Measurements from ENCODE around the gene CNDP2. TPM values are rescaled to one million over a fixed set of nuclear protein-coding genes. Genes with fewer than 3 reads are reported as not detected.
"Not testable (repeated sequence)": the region's sequence is repeated elsewhere in the genome, so short reads cannot be mapped to it uniquely, and the experiment has no call there.

Gene CNDP2
- total RNA-seq, 1 donor from 2014 or later: 182 TPM

GRCh38 chr18:74522635-74523548, 26.7 kb downstream of the CNDP2 start:
- H3K9me3 Mint-ChIP-seq (ENCODE audit: low read depth): peaks cover 8% of the 10 kb centered on the region
- DNase-seq (ENCODE audit: low spot score, unreplicated experiment): no peak
- no peak for TF ChIP-seq CTCF (IDR thresholded peaks at IDR 0.05; ENCODE audit: unreplicated experiment)
- H3K27me3 Mint-ChIP-seq: no peaks in the 10 kb centered on the region
- peaks cover 45% of the 10 kb centered on the region for H3K36me3 Mint-ChIP-seq (ENCODE audit: insufficient read depth)
- H3K4me1 Mint-ChIP-seq (ENCODE audit: low read depth): peaks cover 13% of the 10 kb centered on the region
- H3K27ac Mint-ChIP-seq: no peak overlapping the region
- H3K4me3 Mint-ChIP-seq (ENCODE audit: low read depth): no peak overlapping the region

- Mint-ChIP-seq H3K27me3 (no peaks in the 10 kb centered on the region), H3K27ac (no peak overlapping the region), H3K36me3 (ENCODE audit: insufficient read depth) (peaks cover 37% of the 10 kb centered on the region), H3K4me1 (ENCODE audit: low read depth) (peaks cover 13% of the 10 kb centered on the region), H3K4me3 (ENCODE audit: low read depth) (no peak overlapping the region), H3K9me3 (ENCODE audit: low read depth) (peaks cover 8% of the 10 kb centered on the region)
- no peak for DNase-seq (ENCODE audit: low spot score, unreplicated experiment)
- TF ChIP-seq CTCF (IDR thresholded peaks at IDR 0.05; ENCODE audit: unreplicated experiment): no peak
These were observed 27.9 kb downstream of the CNDP2 start for GRCh38 chr18:74524097-74524496.

- H3K27ac Mint-ChIP-seq; H3K27me3 Mint-ChIP-seq; H3K9me3 Mint-ChIP-seq (ENCODE audit: low read depth); DNase-seq (ENCODE audit: low spot score, unreplicated experiment); H3K4me3 Mint-ChIP-seq (ENCODE audit: low read depth): not testable (repeated sequence)
- H3K4me1 Mint-ChIP-seq (ENCODE audit: low read depth): peaks cover 13% of the 10 kb centered on the region
- H3K36me3 Mint-ChIP-seq (ENCODE audit: insufficient read depth): peaks cover 29% of the 10 kb centered on the region
These were observed 28.8 kb downstream of the CNDP2 start for GRCh38 chr18:74524915-74525314.

GRCh38 chr18:74525741-74526140, 29.6 kb downstream of the CNDP2 start:
- H3K4me1 Mint-ChIP-seq (ENCODE audit: low read depth): peaks cover 13% of the 10 kb centered on the region
- peaks cover 4% of the 10 kb centered on the region for H3K27me3 Mint-ChIP-seq
- H3K4me3 Mint-ChIP-seq (ENCODE audit: low read depth): no peak overlapping the region
- no peak for DNase-seq (ENCODE audit: low spot score, unreplicated experiment)
- TF ChIP-seq CTCF (IDR thresholded peaks at IDR 0.05; ENCODE audit: unreplicated experiment): no peak
- peaks cover 22% of the 10 kb centered on the region for H3K36me3 Mint-ChIP-seq (ENCODE audit: insufficient read depth)
- H3K9me3 Mint-ChIP-seq (ENCODE audit: low read depth): peaks cover 8% of the 10 kb centered on the region
- H3K27ac Mint-ChIP-seq: no peak overlapping the region

- no peak for DNase-seq (ENCODE audit: low spot score, unreplicated experiment)
- H3K27ac Mint-ChIP-seq: peak overlapping the region; percentile 1
- H3K27me3 Mint-ChIP-seq: peaks cover 10% of the 10 kb centered on the region
- H3K9me3 Mint-ChIP-seq (ENCODE audit: low read depth): peaks cover 8% of the 10 kb centered on the region
- TF ChIP-seq CTCF (IDR thresholded peaks at IDR 0.05; ENCODE audit: unreplicated experiment): no peak
- H3K4me1 Mint-ChIP-seq (ENCODE audit: low read depth): peaks cover 13% of the 10 kb centered on the region
- H3K4me3 Mint-ChIP-seq (ENCODE audit: low read depth): no peak overlapping the region
- peaks cover 15% of the 10 kb centered on the region for H3K36me3 Mint-ChIP-seq (ENCODE audit: insufficient read depth)
These were observed 30.3 kb downstream of the CNDP2 start for GRCh38 chr18:74526488-74526887.

- Mint-ChIP-seq H3K27ac (no peak overlapping the region), H3K9me3 (ENCODE audit: low read depth) (peaks cover 8% of the 10 kb centered on the region)
These were observed 32.3 kb downstream of the CNDP2 start for GRCh38 chr18:74528478-74528877.

More at GRCh38 chr18:74528478-74528877, 32.3 kb downstream of the CNDP2 start:
- Mint-ChIP-seq H3K4me1 (ENCODE audit: low read depth) (peaks cover 13% of the 10 kb centered on the region), H3K36me3 (ENCODE audit: insufficient read depth) (peaks cover 3% of the 10 kb centered on the region), H3K27me3 (peaks cover 11% of the 10 kb centered on the region), H3K4me3 (ENCODE audit: low read depth) (no peak overlapping the region)
- no peak for TF ChIP-seq CTCF (IDR thresholded peaks at IDR 0.05; ENCODE audit: unreplicated experiment)
- DNase-seq (ENCODE audit: low spot score, unreplicated experiment): no peak

All from progenitor cell of endocrine pancreas (in vitro differentiated cells).